Motor neuron (in vitro differentiated cells): ENCODE results near the gene C10orf90. TPM values are rescaled to one million over a fixed set of nuclear protein-coding genes. Genes with fewer than 3 reads are reported as not detected.

Experiments
- ATAC-seq, 8 experiments: fragments of 200-7000 bp; cut with Tn5 transposase; replicated peaks in 6 of 8; 2 replicates each; pipeline ENCODE4 v1.8.0; 2021; ENCODE audit warnings: mild to moderate bottlenecking in 8 of 8, moderate library complexity in 8 of 8
- H3K27ac ChIP-seq, 2 donors: fragments of 250-450 bp; sonication (Bioruptor Pico); 2 replicates each; pipeline ENCODE4 v1.9.0; 2021; ENCODE audit warnings: antibody characterized with exemption in 2 of 2, mild to moderate bottlenecking in 2 of 2, moderate library complexity in 1 of 2
- H3K4me1 ChIP-seq, 2 donors: fragments of 250-450 bp; sonication (Bioruptor Pico); replicated peaks in 1 of 2; 2 replicates each; pipeline ENCODE4 v1.6.1; 2021; ENCODE audit warnings: antibody characterized with exemption in 2 of 2, mild to moderate bottlenecking in 2 of 2, moderate library complexity in 1 of 2
- H3K4me3 ChIP-seq, 5 donors: fragments of 250-450 bp; sonication (Bioruptor Pico); 2 replicates each; pipeline ENCODE4 v1.9.0; 2021; ENCODE audit warnings: antibody characterized with exemption in 5 of 5, mild to moderate bottlenecking in 5 of 5, moderate library complexity in 4 of 5
- WGBS, 10 experiments: fragments of 450-650 bp; shearing (Covaris generic); methylation state at CpG; one replicate each; pipeline ENCODE4 v1.0.0; 2022; 5-methylcytosine and 5-hydroxymethylcytosine counted together
- in situ Hi-C, 9 experiments: fragments of 400-800 bp; cut with MboI; loops; one replicate each; pipeline ENCODE4 v1.15.0; 2021; ENCODE audit warnings: low sequenced_read_pairs in 9 of 9, low pct_unique_long_range_greater_than_20kb in 2 of 9; ENCODE audit not compliant: unreplicated experiment in 9 of 9
- total RNA-seq, 8 experiments: library from RNA; unstranded; fragments of 300-600 nt; gene quantifications; 2 replicates each; pipeline versions ENCODE4 v1.2.3 to v1.2.4, GENCODE V29; 2022

C10orf90 gene
- total RNA-seq, 8 experiments from 2014 or later, result 0.05 to 0.36 (median 0.23) TPM

DNA sequence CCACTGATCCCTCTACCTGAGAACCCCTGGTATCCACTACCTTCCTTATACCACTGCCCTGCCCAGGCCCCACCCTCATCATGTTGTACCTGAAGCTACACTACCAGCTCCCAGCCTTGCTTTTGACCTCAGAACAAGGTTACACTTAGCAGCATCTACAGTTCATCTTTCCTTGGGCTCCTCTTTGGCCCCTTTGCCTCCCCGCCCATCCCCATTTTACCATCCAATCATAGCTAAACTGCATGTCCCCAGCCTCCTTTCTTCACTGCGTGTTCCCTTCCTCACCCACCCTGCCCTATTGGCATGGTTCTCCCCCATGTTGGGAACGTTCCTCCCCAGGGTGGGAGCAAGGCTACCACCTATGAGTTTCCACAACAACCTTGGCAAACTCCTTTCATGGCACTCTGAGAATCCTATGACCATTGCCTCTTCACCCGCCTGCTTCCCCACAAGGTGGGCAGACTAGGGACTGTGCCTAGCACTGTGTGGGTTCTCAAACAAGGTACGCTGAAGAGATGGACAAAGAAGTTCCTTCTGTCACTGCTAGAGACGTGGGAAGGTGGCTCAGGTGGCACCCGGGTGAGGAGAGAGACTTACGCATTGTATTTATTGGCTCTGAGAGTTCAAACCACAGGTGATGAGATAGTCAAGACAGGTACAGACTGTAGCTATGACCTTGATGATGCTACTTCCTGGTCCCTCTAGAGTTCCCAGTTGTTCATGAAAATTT lies 215.3 kb downstream of the C10orf90 start:
- 74 to 100% (median 89%) methylated on average over 1 to 3 of the region's 8 CpGs; no CpG with 5 or more reads in 6 of the 10 experiments for WGBS, 10 experiments
- in situ Hi-C loops, result no loop called here
- Histone ChIP-seq H3K4me3 (no peak overlapping the region), H3K4me1 (peaks cover 8 to 21% of the 10 kb centered on the region in 2 donors), H3K27ac (no peak overlapping the region)
- ATAC-seq, result no peak

DNA sequence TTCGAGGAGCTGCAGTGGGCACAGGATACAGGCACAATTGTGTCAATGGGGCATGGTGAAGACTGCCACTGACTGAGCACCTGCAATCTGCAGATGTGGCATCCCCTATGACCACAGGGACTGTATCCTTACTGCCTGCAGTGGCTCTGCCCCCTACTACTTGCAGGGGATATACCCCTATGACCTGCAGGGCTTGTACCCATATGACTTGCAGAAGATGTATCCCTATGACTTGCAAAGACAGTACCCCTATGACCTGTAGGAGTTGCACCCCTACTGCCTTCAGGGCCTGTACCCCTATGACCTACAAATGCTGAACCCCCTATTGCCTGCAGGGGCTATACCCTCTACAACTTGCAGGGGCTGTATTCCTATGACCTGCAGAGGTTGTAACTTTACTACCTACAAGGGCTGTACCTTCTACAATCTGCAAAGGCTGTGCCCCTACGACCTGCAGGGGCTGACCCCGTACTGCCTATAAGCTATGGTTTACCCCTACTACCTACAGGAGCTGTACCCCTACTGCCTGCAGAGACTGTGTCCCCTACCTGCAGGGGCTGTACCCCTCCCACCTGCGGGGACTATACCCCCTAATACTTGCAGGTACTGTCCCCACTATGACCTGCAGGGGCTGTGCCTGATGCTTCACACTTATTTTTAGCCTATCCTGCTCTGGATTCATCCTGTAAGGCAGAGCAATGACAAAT lies 216.3 kb downstream of the C10orf90 start:
- 31 to 100% (median 75%) methylated on average over 1 to 4 of the region's 4 CpGs; no CpG with 5 or more reads in 4 of the 10 experiments for WGBS, 10 experiments
- H3K4me3 ChIP-seq, result no peak overlapping the region
- peaks cover 6 to 20% of the 10 kb centered on the region in 2 donors for H3K4me1 ChIP-seq
- no peak for ATAC-seq
- H3K27ac ChIP-seq, result no peak overlapping the region
- in situ Hi-C loops, result no loop called here

DNA sequence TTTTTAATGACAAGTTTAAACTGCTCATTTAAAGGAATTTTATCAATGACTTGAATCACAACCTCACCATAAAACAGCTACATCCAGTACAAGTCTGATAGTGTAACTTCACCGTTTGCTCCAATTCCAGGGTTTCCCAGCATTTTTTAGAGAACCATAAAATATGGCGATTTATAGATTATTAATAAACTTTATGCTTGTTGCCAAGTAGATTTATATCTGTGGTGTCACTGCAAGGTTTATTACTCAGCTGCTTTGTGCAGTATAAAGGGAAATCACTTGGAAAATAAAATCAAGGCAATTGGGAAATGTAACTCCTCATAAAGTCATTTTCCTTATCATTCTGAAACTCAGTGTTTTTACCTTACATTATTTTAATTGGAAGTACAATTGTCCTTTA lies 218.2 kb downstream of the C10orf90 start:
- WGBS, 10 experiments, result 77 to 100% (median 88%) methylated on average over 1 to 2 of the region's 2 CpGs

DNA sequence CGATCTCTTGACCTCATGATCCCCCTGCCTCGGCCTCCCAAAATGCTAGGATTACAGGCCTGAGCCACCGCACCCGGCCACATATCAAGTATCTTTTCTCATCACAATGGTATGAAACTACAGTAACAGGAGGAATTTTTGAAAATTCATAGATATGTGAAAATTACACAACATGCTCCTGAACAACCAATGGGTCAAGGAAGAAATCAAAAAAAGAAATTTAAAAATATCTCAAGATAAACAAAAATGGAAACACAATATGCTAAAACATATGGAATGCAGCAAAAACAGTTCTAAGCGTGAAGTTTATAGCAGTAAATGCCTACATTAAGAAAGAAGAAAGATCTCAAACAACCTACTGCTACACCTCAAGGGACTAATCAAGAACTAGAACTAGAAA lies 222.4 kb downstream of the C10orf90 start:
- ATAC-seq, result no peak
- H3K27ac ChIP-seq, result no peak overlapping the region
- in situ Hi-C loops, result no loop called here
- peaks cover 0 to 5% of the 10 kb centered on the region in 2 donors for H3K4me1 ChIP-seq
- H3K4me3 ChIP-seq, result no peak overlapping the region
- WGBS, 10 experiments, result 73 to 100% (median 91%) methylated on average over 1 to 5 of the region's 5 CpGs

More for the DNA sequence above, 218.2 kb downstream of the C10orf90 start:
- Histone ChIP-seq H3K27ac (no peak overlapping the region), H3K4me1 (peaks cover 0 to 7% of the 10 kb centered on the region in 2 donors), H3K4me3 (no peak overlapping the region)
- ATAC-seq, result no peak
- in situ Hi-C loops, result no loop called here

DNA sequence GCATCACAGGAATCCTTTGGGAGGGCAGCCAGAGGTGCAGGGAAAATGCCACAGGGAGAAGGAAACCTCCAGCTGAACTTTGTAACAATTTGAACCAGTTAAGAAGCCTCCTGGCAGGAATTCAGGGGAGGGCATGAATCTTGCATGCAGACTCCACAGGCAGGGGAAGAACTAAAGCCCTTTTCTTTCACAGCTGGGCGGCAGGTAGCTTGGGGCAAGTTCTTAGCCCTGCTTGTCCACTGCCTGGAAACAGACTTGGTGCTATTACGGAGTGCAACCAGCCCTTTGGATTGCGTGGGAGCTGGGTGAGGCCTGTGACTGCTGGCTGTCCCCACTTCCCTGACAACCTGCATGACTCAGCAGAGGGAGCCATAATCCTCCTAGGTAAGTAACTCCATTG lies 230.6 kb downstream of the C10orf90 start:
- 50 to 100% (median 87%) methylated on average over 1 to 3 of the region's 3 CpGs; no CpG with 5 or more reads in 4 of the 10 experiments for WGBS, 10 experiments
- no peaks in the 10 kb centered on the region for H3K4me1 ChIP-seq
- in situ Hi-C loops, result no loop called here
- H3K4me3 ChIP-seq, result no peak overlapping the region
- no peak overlapping the region for H3K27ac ChIP-seq
- ATAC-seq, result no peak

DNA sequence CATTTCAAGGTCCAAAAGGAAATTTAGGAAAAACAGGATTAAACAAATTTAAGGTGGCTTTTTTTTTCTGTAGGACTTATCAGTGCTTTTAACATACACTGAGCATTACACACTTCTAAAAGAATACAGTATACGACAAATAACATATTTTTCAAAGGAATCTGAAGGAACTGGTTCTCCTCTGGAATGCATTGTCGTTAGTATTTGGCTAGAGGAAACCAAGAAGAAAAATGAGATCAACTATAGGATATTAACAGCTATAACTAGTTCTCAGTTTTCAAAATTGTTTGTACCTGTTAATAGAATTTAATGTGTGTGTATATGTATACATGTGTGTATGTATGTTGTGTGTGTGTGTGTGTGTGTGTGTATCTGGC lies 232.1 kb downstream of the C10orf90 start:
- in situ Hi-C loops, result no loop called here
- WGBS, 10 experiments, result 0 to 86% (median 68%) methylated on average over 1 to 2 of the region's 2 CpGs; no CpG with 5 or more reads in 2 of the 10 experiments
- H3K4me3 ChIP-seq, result no peak overlapping the region

DNA sequence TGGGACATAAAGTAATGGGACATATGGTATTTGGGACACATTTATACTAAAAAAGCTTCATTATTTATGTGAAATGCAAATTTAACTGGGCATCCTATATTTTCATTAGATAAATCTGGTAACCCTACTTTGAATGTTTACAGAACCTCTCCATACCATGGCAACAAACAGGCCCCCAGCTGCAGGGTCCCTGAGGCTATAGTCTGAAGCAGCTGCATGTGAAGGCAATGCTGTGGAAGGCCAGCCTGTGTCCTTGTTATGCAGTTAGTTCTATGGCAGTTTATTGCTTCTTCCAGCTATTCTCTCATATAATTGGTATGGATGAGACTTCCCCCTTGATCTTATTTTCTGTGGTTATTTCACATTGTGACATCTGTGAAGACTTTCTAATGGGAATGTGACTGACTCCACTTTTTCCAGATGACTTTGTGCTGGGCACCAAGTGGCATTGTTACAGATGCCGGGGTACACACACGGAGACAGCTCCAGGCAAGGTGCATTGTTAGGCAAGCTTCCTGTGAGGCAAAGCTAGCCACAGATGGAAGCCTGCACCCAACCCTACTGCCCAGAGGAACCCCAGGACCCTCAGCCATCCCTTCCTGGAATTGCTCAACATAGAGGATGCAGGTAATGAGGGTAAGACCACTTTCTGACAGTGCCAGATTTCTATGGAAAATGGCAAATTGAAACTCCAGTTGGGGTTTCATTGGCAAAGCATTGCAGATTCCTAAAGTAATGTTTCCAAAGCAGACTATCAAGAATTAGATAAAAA lies 232.7 kb downstream of the C10orf90 start:
- 27 to 63% (median 43%) methylated on average over 2 of the region's 2 CpGs; no CpG with 5 or more reads in 4 of the 10 experiments for WGBS, 10 experiments
- Histone ChIP-seq H3K4me3 (no peak overlapping the region), H3K4me1 (peaks cover 0 to 7% of the 10 kb centered on the region in 2 donors), H3K27ac (no peak overlapping the region)
- ATAC-seq, result peak in 1 of 8 experiments; percentile 19
- in situ Hi-C loops, result no loop called here

More for the DNA sequence above, 232.1 kb downstream of the C10orf90 start:
- H3K4me1 ChIP-seq, result peaks cover 0 to 7% of the 10 kb centered on the region in 2 donors
- no peak overlapping the region for H3K27ac ChIP-seq
- ATAC-seq, result no peak

DNA sequence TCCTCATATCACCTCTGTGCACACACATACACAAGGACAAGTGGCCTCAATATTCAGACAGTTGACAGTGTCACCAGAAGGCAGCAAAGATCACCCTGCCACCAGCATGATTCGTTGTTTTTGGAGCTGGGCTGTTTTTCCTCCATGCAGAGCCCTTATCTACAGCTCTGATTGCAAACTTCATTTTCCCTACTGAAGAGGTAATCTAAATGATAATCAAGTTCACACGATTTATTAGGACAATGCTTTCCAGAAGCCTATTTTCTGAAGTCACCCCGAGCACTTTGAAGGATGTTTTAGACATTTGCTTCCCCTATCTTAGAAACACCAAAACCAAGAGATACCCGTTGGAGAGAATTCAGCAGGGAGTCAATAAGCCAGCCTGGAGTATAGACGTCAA lies 236.3 kb downstream of the C10orf90 start:
- H3K4me3 ChIP-seq, result no peak overlapping the region
- H3K27ac ChIP-seq, result no peak overlapping the region
- peaks cover 0 to 7% of the 10 kb centered on the region in 2 donors for H3K4me1 ChIP-seq
- in situ Hi-C loops, result no loop called here
- ATAC-seq, result no peak
- WGBS, 10 experiments, result 26 to 90% (median 75%) methylated on average over 2 to 5 of the region's 5 CpGs; no CpG with 5 or more reads in 3 of the 10 experiments

DNA sequence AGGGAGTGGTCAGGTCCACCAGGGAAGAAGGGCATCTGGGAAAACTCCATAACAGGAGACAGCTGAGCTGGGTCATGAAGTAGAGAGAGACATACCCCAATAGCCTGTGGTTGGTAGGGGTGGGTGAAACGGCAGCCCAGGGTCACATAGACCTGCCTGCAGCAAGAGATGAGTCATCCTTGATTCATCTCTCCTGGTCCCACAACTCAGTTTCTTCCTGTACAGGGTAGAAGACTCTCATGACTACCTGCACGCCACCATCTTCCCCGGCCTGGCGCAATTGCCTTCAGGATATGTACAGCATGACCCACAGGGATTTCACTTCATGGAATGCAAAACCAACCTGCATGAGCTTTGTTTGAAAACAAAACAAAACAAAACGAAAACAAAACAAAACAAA lies 237.1 kb downstream of the C10orf90 start:
- H3K27ac ChIP-seq, result no peak overlapping the region
- no peak for ATAC-seq
- in situ Hi-C loops, result no loop called here
- peaks cover 0 to 7% of the 10 kb centered on the region in 2 donors for H3K4me1 ChIP-seq
- no peak overlapping the region for H3K4me3 ChIP-seq
- WGBS, 10 experiments, result 0 to 95% (median 42%) methylated on average over 1 to 4 of the region's 5 CpGs; no CpG with 5 or more reads in 2 of the 10 experiments

DNA sequence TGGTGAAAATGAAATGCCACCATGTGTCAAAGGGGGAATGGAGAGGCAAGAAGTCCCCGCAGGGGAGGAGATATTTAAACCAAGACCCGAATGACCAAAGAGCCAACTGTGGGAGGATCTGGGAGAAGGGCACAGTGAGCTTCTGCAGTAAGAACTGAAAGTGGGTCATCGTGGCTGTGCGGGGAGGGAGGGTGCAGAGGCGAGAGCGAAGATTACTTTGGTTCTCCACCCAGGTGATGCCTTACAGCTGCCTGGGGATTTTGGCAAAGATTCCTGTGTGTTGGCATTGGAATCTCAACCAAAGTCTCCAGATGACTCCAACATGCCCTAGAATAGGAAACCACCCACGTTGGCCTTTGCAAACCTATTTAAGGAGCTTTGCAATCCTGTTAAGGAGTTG lies 238.0 kb downstream of the C10orf90 start:
- in situ Hi-C loops, result no loop called here
- no peak for ATAC-seq
- H3K4me3 ChIP-seq, result no peak overlapping the region
- WGBS, 10 experiments, result 0 to 95% (median 81%) methylated on average over 1 to 6 of the region's 7 CpGs; no CpG with 5 or more reads in 4 of the 10 experiments
- H3K27ac ChIP-seq, result no peak overlapping the region
- peaks cover 0 to 7% of the 10 kb centered on the region in 2 donors for H3K4me1 ChIP-seq

DNA sequence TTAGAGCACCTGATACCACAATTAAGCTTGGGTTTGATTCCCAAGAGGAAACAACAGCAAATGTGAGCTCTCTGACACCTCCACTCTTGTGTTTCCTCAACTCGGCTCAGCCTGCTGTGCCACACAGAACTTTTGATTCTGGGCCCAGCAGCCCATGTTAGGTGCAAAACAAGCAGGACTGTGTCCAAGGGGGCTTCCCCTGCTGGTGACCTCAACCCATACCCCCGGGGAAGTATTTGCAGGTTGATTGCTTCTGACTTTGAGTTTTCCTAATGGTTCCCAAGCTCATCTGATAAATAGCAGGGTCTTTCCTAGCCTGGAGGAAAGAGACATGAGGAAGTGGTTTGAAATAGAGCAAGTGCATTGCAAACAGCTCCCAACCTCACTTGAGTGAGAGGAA lies 238.7 kb downstream of the C10orf90 start:
- in situ Hi-C loops, result no loop called here
- Histone ChIP-seq H3K27ac (no peak overlapping the region), H3K4me1 (peaks cover 0 to 7% of the 10 kb centered on the region in 2 donors), H3K4me3 (no peak overlapping the region)
- 60 to 90% (median 80%) methylated on average over 1 to 2 of the region's 2 CpGs; no CpG with 5 or more reads in 4 of the 10 experiments for whole genome bisulfite sequencing, 10 experiments
- no peak for ATAC-seq

DNA sequence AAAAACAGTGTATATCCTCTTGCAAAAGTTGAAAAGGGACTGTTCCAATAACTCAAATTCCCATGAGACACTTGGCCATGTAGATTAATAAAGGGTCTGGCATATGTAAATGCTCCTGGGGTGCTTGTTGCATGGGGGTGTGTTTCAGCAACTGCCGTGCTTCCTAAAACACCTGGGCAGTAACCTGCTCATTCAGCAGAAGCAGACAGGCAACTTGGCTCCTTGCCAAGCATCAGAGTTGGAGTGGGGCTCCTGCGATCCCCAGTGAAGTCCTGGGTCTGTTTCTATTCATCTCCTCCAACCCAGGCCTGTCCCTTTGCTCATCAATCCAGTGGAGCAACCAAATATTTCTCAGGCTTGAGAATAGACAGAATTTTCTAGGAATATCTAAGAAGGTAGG lies 240.0 kb downstream of the C10orf90 start:
- 81 to 100% (median 92%) methylated on average over 1 to 2 of the region's 2 CpGs; no CpG with 5 or more reads in 5 of the 10 experiments for WGBS, 10 experiments
- H3K4me3 ChIP-seq, result no peak overlapping the region
- no peak overlapping the region for H3K27ac ChIP-seq
- no peak for ATAC-seq
- in situ Hi-C loops, result no loop called here
- H3K4me1 ChIP-seq, result peaks cover 0 to 7% of the 10 kb centered on the region in 2 donors

DNA sequence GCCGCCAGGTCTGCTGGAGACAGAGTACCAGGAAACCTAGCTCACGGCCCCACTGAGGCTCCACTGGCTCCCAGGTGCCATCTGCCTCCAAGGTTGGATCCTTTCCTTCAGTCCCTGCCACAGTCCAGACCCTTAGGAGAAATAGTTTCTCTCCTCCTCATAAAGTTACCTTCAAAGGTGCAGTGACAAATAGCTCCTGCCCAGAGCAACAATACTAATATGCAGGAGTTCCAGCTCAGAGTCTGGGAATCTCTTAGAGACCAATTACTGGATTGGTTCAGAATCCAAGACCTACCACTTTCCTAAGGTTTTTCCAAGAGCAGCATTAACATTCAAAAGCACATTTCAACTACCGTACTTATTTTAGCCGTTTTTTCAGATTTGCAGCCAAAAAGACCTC lies 241.2 kb downstream of the C10orf90 start:
- no peak for ATAC-seq
- peaks cover 0 to 2% of the 10 kb centered on the region in 2 donors for H3K4me1 ChIP-seq
- no peak overlapping the region for H3K4me3 ChIP-seq
- 73 to 95% (median 84%) methylated on average over 1 to 4 of the region's 4 CpGs for WGBS, 10 experiments
- in situ Hi-C loops, result no loop called here
- no peak overlapping the region for H3K27ac ChIP-seq
